Activated CD8-positive, alpha-beta T cell treated with anti-CD3 and anti-CD28 coated beads, Interleukin-2, amount 10 ng/mL, durations not matched to agents 7 days and 5 days (primary cell): ENCODE data around the gene NLGN1. TPM values are rescaled to one million over a fixed set of nuclear protein-coding genes. Genes with fewer than 3 reads are reported as not detected.

ENCODE experiments used
- ATAC-seq: fragments of 150-1000 bp; cut with Tn5 transposase; one replicate; pipeline ENCODE4 v1.10.0; 2021; ENCODE audit warnings: moderate library complexity
- CTCF ChIA-PET: fragments of 350-600 bp; sonication (Branson Sonifier 250); formaldehyde crosslinking; loops from one replicate; lab custom pipeline; 2021; ENCODE audit warnings: antibody characterized with exemption; lab: Charles Lee
- POLR2A ChIA-PET: fragments of 350-600 bp; sonication (Branson Sonifier 250); formaldehyde crosslinking; loops from one replicate; lab custom pipeline; 2021; ENCODE audit warnings: antibody characterized with exemption; lab: Charles Lee
- DNase-seq: peaks from one replicate; pipeline ENCODE4 v3.0.0-alpha.2; 2020
- H3K27ac Mint-ChIP-seq: one replicate; pipeline ENCODE4 v1.8.0; 2021; ENCODE audit warnings: mild to moderate bottlenecking, mixed read lengths
- H3K27me3 Mint-ChIP-seq: one replicate; pipeline ENCODE4 v1.8.0; 2021; ENCODE audit warnings: low read depth, mixed read lengths
- H3K36me3 Mint-ChIP-seq: one replicate; pipeline ENCODE4 v1.8.0; 2021; ENCODE audit warnings: low read depth, mixed read lengths
- H3K4me1 Mint-ChIP-seq: one replicate; pipeline ENCODE4 v1.8.0; 2021; ENCODE audit warnings: low read depth, mixed read lengths
- H3K4me3 Mint-ChIP-seq: one replicate; pipeline ENCODE4 v1.8.0; 2021; ENCODE audit warnings: mild to moderate bottlenecking, mixed read lengths
- H3K9me3 Mint-ChIP-seq: one replicate; pipeline ENCODE4 v1.8.0; 2022; ENCODE audit warnings: mixed read lengths; ENCODE audit not compliant: insufficient read depth
- total RNA-seq, 2 experiments: library from RNA; stranded (reverse); gene quantifications; one replicate each; pipeline ENCODE4 v1.2.3, GENCODE V29; 2021

The NLGN1 gene
- total RNA-seq, 2 experiments from 2014 or later, result not detected

- Mint-ChIP-seq H3K4me3 (no peak overlapping the region), H3K27ac (no peak overlapping the region), H3K4me1 (no peaks in the 10 kb centered on the region), H3K36me3 (no peaks in the 10 kb centered on the region), H3K9me3 (no peaks in the 10 kb centered on the region), H3K27me3 (no peaks in the 10 kb centered on the region)
- DNase-seq (no peak), ATAC-seq (no peak)
- CTCF ChIA-PET, result no interaction called here
- POLR2A ChIA-PET, result no interaction called here
These were observed 490.3 kb downstream of the NLGN1 start for GRCh38 chr3:173887888-173888287.

DNA sequence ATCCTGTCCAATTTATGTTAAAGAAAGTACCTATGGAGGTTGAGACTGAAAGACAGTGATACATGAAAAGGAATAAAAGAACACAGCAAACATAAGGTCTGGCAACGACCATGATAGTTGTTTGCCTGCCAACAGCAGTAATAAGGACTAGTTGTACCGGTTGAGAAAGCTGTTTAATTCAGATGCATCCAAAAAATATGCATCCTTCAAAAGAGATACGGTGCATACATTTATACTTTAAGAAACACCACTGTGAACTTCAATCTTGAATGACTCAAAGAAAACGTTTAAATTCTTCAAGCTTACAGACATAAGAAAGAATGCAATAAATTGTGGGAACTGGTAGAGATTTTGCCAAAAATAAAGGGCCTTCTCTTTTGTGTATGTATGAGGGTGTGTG lies 492.1 kb downstream of the NLGN1 start:
- POLR2A ChIA-PET, result no interaction called here
- H3K4me3 Mint-ChIP-seq, result no peak overlapping the region
- DNase-seq (no peak), ATAC-seq (no peak)
- H3K27ac Mint-ChIP-seq, result no peak overlapping the region
- no peaks in the 10 kb centered on the region for H3K36me3 Mint-ChIP-seq
- CTCF ChIA-PET, result no interaction called here
- no peaks in the 10 kb centered on the region for H3K27me3 Mint-ChIP-seq
- H3K4me1 Mint-ChIP-seq, result no peaks in the 10 kb centered on the region
- no peaks in the 10 kb centered on the region for H3K9me3 Mint-ChIP-seq

DNA sequence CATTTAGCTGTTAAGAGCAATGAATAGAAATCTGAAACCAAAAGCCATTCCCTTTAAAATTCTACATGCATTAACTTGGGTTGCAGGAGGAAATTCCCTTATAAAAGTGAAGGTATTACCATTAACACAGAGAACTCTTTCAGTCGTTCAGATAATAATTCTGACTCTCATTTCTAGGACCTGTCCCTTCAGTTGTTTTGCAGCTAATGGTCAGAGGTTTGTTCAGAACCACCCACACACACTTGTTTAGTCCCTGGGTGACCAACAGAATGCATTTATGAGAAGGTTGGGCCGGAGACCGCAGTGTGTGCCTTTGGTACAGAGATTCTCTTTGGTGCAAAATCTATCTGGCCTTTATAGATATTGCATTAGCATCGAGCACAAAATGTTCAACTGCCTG lies 492.5 kb downstream of the NLGN1 start:
- no peak overlapping the region for H3K4me3 Mint-ChIP-seq
- H3K27me3 Mint-ChIP-seq, result no peaks in the 10 kb centered on the region
- ChIA-PET POLR2A (no interaction called here), CTCF (no interaction called here)
- no peak overlapping the region for H3K27ac Mint-ChIP-seq
- no peaks in the 10 kb centered on the region for H3K4me1 Mint-ChIP-seq
- no peaks in the 10 kb centered on the region for H3K36me3 Mint-ChIP-seq
- no peaks in the 10 kb centered on the region for H3K9me3 Mint-ChIP-seq
- DNase-seq (no peak), ATAC-seq (no peak)

- ATAC-seq (no peak), DNase-seq (no peak)
- H3K36me3 Mint-ChIP-seq, result no peaks in the 10 kb centered on the region
- no peaks in the 10 kb centered on the region for H3K4me1 Mint-ChIP-seq
- no peaks in the 10 kb centered on the region for H3K27me3 Mint-ChIP-seq
- H3K9me3 Mint-ChIP-seq, result no peaks in the 10 kb centered on the region
- H3K4me3 Mint-ChIP-seq, result no peak overlapping the region
- POLR2A ChIA-PET, result no interaction called here
- CTCF ChIA-PET, result no interaction called here
- H3K27ac Mint-ChIP-seq, result no peak overlapping the region
These were observed 493.9 kb downstream of the NLGN1 start for GRCh38 chr3:173891272-173892100.

GRCh38 chr3:173892547-173892946 lies 495.0 kb downstream of the NLGN1 start:
- Mint-ChIP-seq H3K4me3 (no peak overlapping the region), H3K9me3 (no peaks in the 10 kb centered on the region), H3K36me3 (no peaks in the 10 kb centered on the region), H3K4me1 (no peaks in the 10 kb centered on the region), H3K27ac (no peak overlapping the region), H3K27me3 (no peaks in the 10 kb centered on the region)
- CTCF ChIA-PET, result no interaction called here
- POLR2A ChIA-PET, result no interaction called here
- ATAC-seq (no peak), DNase-seq (no peak)

GRCh38 chr3:173893066-173893465 lies 495.5 kb downstream of the NLGN1 start:
- no peaks in the 10 kb centered on the region for H3K27me3 Mint-ChIP-seq
- ATAC-seq (no peak), DNase-seq (no peak)
- no peak overlapping the region for H3K4me3 Mint-ChIP-seq
- no peaks in the 10 kb centered on the region for H3K4me1 Mint-ChIP-seq
- CTCF ChIA-PET, result no interaction called here
- POLR2A ChIA-PET, result no interaction called here
- H3K9me3 Mint-ChIP-seq, result no peaks in the 10 kb centered on the region
- no peak overlapping the region for H3K27ac Mint-ChIP-seq
- H3K36me3 Mint-ChIP-seq, result no peaks in the 10 kb centered on the region

GRCh38 chr3:173893835-173894234 lies 496.3 kb downstream of the NLGN1 start:
- ATAC-seq (no peak), DNase-seq (no peak)
- H3K27me3 Mint-ChIP-seq, result no peaks in the 10 kb centered on the region
- no peaks in the 10 kb centered on the region for H3K9me3 Mint-ChIP-seq
- POLR2A ChIA-PET, result no interaction called here
- CTCF ChIA-PET, result no interaction called here
- no peaks in the 10 kb centered on the region for H3K4me1 Mint-ChIP-seq
- H3K36me3 Mint-ChIP-seq, result no peaks in the 10 kb centered on the region
- no peak overlapping the region for H3K4me3 Mint-ChIP-seq
- no peak overlapping the region for H3K27ac Mint-ChIP-seq

GRCh38 chr3:173897631-173898030 lies 500.1 kb downstream of the NLGN1 start:
- Mint-ChIP-seq H3K4me1 (no peaks in the 10 kb centered on the region), H3K27me3 (no peaks in the 10 kb centered on the region), H3K9me3 (no peaks in the 10 kb centered on the region), H3K36me3 (no peaks in the 10 kb centered on the region), H3K4me3 (no peak overlapping the region), H3K27ac (no peak overlapping the region)
- no peak for ATAC-seq
- ChIA-PET POLR2A (no interaction called here), CTCF (no interaction called here)
- no peak for DNase-seq

DNA sequence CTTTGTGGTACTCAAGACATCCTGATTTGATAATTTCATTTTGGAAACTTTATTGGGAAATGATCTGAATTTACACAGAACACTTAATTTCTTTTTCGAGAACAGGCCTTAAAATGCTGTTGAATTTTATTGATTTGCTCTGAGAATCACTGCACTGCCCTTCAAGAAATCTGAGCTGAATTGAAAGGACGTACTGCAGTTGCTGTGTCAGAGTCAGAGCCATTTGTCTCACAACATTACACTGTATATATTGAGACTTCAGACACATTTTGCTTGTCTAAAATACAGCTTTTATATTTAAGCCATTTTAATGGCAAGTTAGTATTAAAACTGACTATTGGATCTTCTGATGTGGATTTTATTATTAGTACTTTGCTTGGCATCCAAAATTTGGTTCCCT lies 504.1 kb downstream of the NLGN1 start:
- Mint-ChIP-seq H3K36me3 (no peaks in the 10 kb centered on the region), H3K27ac (no peak overlapping the region), H3K9me3 (no peaks in the 10 kb centered on the region), H3K4me3 (no peak overlapping the region), H3K27me3 (no peaks in the 10 kb centered on the region), H3K4me1 (no peaks in the 10 kb centered on the region)
- no peak for DNase-seq
- CTCF ChIA-PET, result no interaction called here
- no peak for ATAC-seq
- POLR2A ChIA-PET, result no interaction called here

DNA sequence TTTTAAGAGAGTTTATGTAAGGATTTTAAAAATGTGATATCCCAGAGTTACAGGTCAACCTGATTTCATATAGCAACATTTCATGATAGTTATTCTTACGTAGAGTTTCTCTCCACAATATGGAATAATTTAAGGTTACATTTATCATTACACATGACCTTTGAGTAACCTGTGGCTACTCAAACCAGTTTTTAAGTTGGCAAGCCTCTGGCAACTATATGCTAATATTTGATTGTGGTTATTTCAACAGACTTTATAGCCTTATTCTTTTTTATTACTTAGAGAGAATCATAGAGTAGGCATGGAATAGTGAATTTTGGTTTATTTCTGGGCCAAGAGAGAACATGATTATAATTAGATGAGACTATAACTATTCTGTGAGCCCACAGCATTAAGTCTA lies 504.9 kb downstream of the NLGN1 start:
- DNase-seq, result no peak
- POLR2A ChIA-PET, result no interaction called here
- Mint-ChIP-seq H3K9me3 (no peaks in the 10 kb centered on the region), H3K4me1 (no peaks in the 10 kb centered on the region), H3K4me3 (no peak overlapping the region), H3K27ac (no peak overlapping the region), H3K27me3 (no peaks in the 10 kb centered on the region), H3K36me3 (no peaks in the 10 kb centered on the region)
- CTCF ChIA-PET, result no interaction called here
- ATAC-seq, result no peak

- no peak for ATAC-seq
- no peaks in the 10 kb centered on the region for H3K4me1 Mint-ChIP-seq
These were observed 505.3 kb downstream of the NLGN1 start for GRCh38 chr3:173902871-173903270.

DNA sequence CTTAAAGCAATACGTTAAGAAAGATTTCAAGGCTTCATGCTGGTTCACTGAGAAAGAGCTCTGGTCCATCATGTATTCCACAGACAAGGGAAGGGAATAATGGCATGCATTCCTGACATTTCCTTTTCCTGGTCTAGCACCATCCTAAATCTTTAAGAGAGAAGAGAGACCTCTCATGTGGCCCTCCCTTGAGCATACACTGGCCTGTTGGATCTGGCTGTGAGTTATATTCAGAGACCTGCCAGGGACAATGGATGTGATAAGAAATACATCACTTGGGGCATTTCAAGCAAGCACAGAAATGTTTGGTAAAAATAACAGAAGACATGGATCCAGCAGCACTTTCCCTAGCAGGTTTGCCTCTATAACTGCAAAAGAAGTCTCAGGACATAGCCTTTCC lies 507.8 kb downstream of the NLGN1 start:
- Mint-ChIP-seq H3K9me3 (no peaks in the 10 kb centered on the region), H3K27ac (no peak overlapping the region), H3K4me3 (no peak overlapping the region), H3K27me3 (no peaks in the 10 kb centered on the region), H3K4me1 (no peaks in the 10 kb centered on the region), H3K36me3 (no peaks in the 10 kb centered on the region)
- POLR2A ChIA-PET, result no interaction called here
- CTCF ChIA-PET, result no interaction called here
- DNase-seq (no peak), ATAC-seq (no peak)

More at GRCh38 chr3:173902871-173903270, 505.3 kb downstream of the NLGN1 start:
- H3K27ac Mint-ChIP-seq, result no peak overlapping the region
- no peaks in the 10 kb centered on the region for H3K9me3 Mint-ChIP-seq
- H3K36me3 Mint-ChIP-seq, result no peaks in the 10 kb centered on the region
- ChIA-PET CTCF (no interaction called here), POLR2A (no interaction called here)
- no peak for DNase-seq
- no peak overlapping the region for H3K4me3 Mint-ChIP-seq
- H3K27me3 Mint-ChIP-seq, result no peaks in the 10 kb centered on the region

- Mint-ChIP-seq H3K4me1 (no peaks in the 10 kb centered on the region), H3K9me3 (no peaks in the 10 kb centered on the region), H3K27ac (no peak overlapping the region), H3K36me3 (no peaks in the 10 kb centered on the region), H3K27me3 (no peaks in the 10 kb centered on the region), H3K4me3 (no peak overlapping the region)
- DNase-seq (no peak), ATAC-seq (no peak)
- ChIA-PET POLR2A (no interaction called here), CTCF (no interaction called here)
These were observed 513.9 kb downstream of the NLGN1 start for GRCh38 chr3:173911446-173911845.
